MCF 10A (cell line): ENCODE results near the gene SRRM3. TPM values are rescaled to one million over a fixed set of nuclear protein-coding genes. Genes with fewer than 3 reads are reported as not detected.
"Not testable (repeated sequence)": the region's sequence is repeated elsewhere in the genome, so short reads cannot be mapped to it uniquely, and the experiment has no call there.

Source experiments
- BruUV-seq: library from RNA; stranded (reverse); fragments of 400-500 nt; replicated peaks from 2 replicates; lab custom pipeline; 2021; lab: Mats Ljungman, UMichigan
- CTCF ChIA-PET: fragments of 300-600 bp; sonication (Branson Sonifier 250); formaldehyde crosslinking; extraction: SDS; loops from one replicate; lab custom pipeline; 2021; ENCODE audit warnings: antibody characterized with exemption, inconsistent platforms; lab: Yijun Ruan, JAX
- POLR2A ChIA-PET: fragments of 300-600, 350-650 bp; sonication (Branson Sonifier 250); formaldehyde crosslinking; extraction: SDS; loops from one replicate; lab custom pipeline; 2020; ENCODE audit warnings: antibody characterized with exemption, inconsistent platforms; lab: Yijun Ruan, JAX
- DNase-seq: peaks from one replicate; pipeline ENCODE4 v3.0.0-alpha.2; 2018; ENCODE audit not compliant: unreplicated experiment
- H3K27ac Mint-ChIP-seq: one replicate; pipeline ENCODE4 v1.8.0; 2022; ENCODE audit warnings: mild to moderate bottlenecking, low read depth, mixed read lengths; ENCODE audit not compliant: unreplicated experiment
- H3K27me3 Mint-ChIP-seq: one replicate; pipeline ENCODE4 v1.8.0; 2022; ENCODE audit warnings: mixed read lengths; ENCODE audit not compliant: insufficient read depth, unreplicated experiment
- H3K36me3 Mint-ChIP-seq: one replicate; pipeline ENCODE4 v1.8.0; 2022; ENCODE audit warnings: mild to moderate bottlenecking, moderate library complexity, mixed read lengths; ENCODE audit not compliant: insufficient read depth, unreplicated experiment
- H3K4me1 Mint-ChIP-seq: one replicate; pipeline ENCODE4 v1.8.0; 2022; ENCODE audit warnings: mixed read lengths; ENCODE audit not compliant: insufficient read depth, unreplicated experiment
- H3K4me3 Mint-ChIP-seq: one replicate; pipeline ENCODE4 v1.8.0; 2022; ENCODE audit warnings: mild to moderate bottlenecking, moderate library complexity, mixed read lengths; ENCODE audit not compliant: unreplicated experiment
- H3K9me3 Mint-ChIP-seq: one replicate; pipeline ENCODE4 v1.8.0; 2022; ENCODE audit warnings: mixed read lengths; ENCODE audit not compliant: unreplicated experiment
- intact Hi-C: fragments of 100-400 bp; cut with micrococcal nuclease; formaldehyde crosslinking; loops from 2 replicates; pipeline ENCODE4 v1.14.1; 2022
- total RNA-seq: library from RNA; stranded (reverse); gene quantifications from 2 replicates; pipeline ENCODE4 v1.2.3, GENCODE V29; 2022
- TF ChIP-seq, protein P1 (sequence below): fragments of 200-600 bp; IDR thresholded peaks from one replicate; pipeline ENCODE4 v1.8.0; 2022; ENCODE audit warnings: antibody characterized with exemption, mild to moderate bottlenecking; ENCODE audit not compliant: unreplicated experiment

SRRM3 gene
- total RNA-seq, 1 experiment from 2014 or later, result 0.70 TPM

- no TSS peak for BruUV-seq
- H3K4me3 Mint-ChIP-seq, result no peak overlapping the region
- no peaks in the 10 kb centered on the region for H3K27me3 Mint-ChIP-seq
- peak; percentile 29 for DNase-seq
- H3K36me3 Mint-ChIP-seq, result no peaks in the 10 kb centered on the region
- H3K9me3 Mint-ChIP-seq, result no peaks in the 10 kb centered on the region
- H3K4me1 Mint-ChIP-seq, result peaks cover 23% of the 10 kb centered on the region
- intact Hi-C loops, result no loop called here
- POLR2A ChIA-PET, result interaction anchor here (1.5 to 13.3 kb wide), 3 partner anchors 8 to 47 kb away, joined by 6 to 283 read pairs (median 6); partner anchors contain the start of gene HSPB1
- TF ChIP-seq, protein P1, sequence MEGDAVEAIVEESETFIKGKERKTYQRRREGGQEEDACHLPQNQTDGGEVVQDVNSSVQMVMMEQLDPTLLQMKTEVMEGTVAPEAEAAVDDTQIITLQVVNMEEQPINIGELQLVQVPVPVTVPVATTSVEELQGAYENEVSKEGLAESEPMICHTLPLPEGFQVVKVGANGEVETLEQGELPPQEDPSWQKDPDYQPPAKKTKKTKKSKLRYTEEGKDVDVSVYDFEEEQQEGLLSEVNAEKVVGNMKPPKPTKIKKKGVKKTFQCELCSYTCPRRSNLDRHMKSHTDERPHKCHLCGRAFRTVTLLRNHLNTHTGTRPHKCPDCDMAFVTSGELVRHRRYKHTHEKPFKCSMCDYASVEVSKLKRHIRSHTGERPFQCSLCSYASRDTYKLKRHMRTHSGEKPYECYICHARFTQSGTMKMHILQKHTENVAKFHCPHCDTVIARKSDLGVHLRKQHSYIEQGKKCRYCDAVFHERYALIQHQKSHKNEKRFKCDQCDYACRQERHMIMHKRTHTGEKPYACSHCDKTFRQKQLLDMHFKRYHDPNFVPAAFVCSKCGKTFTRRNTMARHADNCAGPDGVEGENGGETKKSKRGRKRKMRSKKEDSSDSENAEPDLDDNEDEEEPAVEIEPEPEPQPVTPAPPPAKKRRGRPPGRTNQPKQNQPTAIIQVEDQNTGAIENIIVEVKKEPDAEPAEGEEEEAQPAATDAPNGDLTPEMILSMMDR, result no peak
- peak overlapping the region; percentile 57 for H3K27ac Mint-ChIP-seq
- CTCF ChIA-PET, result interaction anchor here (0.6 to 15.2 kb wide), 5 partner anchors 13 to 133 kb away, joined by 3 to 232 read pairs (median 53); no protein-coding TSS in a partner anchor
Measured at GRCh38 chr7:76310102-76310957, 108.6 kb downstream of the SRRM3 start.

GRCh38 chr7:76311838-76312237, 110.1 kb downstream of the SRRM3 start:
- DNase-seq, H3K4me3 Mint-ChIP-seq, intact Hi-C loops, H3K36me3 Mint-ChIP-seq, H3K9me3 Mint-ChIP-seq, H3K27ac Mint-ChIP-seq, BruUV-seq, H3K27me3 Mint-ChIP-seq: not testable (repeated sequence)
- peaks cover 18% of the 10 kb centered on the region for H3K4me1 Mint-ChIP-seq
- ChIA-PET CTCF (interaction anchor here (0.7 to 15.2 kb wide), 9 partner anchors 17 to 445 kb away, joined by 3 to 232 read pairs (median 3); no protein-coding TSS in a partner anchor), POLR2A (interaction anchor here (0.7 to 13.3 kb wide), 5 partner anchors 10 to 145 kb away, joined by 3 to 283 read pairs (median 4); partner anchors contain the start of genes HSPB1 and YWHAG)

GRCh38 chr7:76314042-76314721, 112.5 kb downstream of the SRRM3 start:
- Mint-ChIP-seq H3K4me1 (peaks cover 28% of the 10 kb centered on the region), H3K4me3 (no peak overlapping the region), H3K36me3 (no peaks in the 10 kb centered on the region), H3K9me3 (no peaks in the 10 kb centered on the region), H3K27me3 (no peaks in the 10 kb centered on the region), H3K27ac (no peak overlapping the region)
- CTCF ChIA-PET, result interaction anchor here (0.6 to 15.2 kb wide), 38 partner anchors 9 to 999 kb away, joined by 3 to 232 read pairs (median 4); partner anchors contain the start of gene HSPB1
- intact Hi-C loops, result loop anchor here (1.0 kb wide), 2 partner anchors 23 to 136 kb away; no protein-coding TSS in a partner anchor
- POLR2A ChIA-PET, result interaction anchor here (1.0 to 13.3 kb wide), 8 partner anchors 9 to 183 kb away, joined by 3 to 283 read pairs (median 7); partner anchors contain the start of gene YWHAG
- DNase-seq, result peak; percentile 92
- TF ChIP-seq, protein P1, result peak; percentile 100
- no TSS peak for BruUV-seq

DNA sequence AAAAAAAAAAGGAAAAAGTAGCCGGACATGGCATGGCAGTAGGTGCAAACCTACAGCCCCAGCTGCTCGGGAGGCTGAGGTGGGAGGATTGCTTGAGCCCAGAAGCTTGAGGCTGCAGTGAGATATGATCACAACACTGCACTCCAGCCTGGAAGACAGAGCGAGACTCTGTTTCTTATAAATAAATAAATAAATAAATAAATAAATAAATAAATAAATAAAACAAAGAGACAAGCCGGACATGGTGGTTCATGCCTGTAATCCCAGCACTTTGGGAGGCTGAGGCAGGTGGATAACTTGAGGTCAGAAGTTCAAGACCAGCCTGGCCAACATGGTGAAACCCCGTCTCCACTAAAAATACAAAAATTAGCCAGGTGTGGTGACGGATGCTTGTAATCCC, 113.0 kb downstream of the SRRM3 start:
- DNase-seq, H3K36me3 Mint-ChIP-seq, BruUV-seq, H3K4me3 Mint-ChIP-seq, H3K9me3 Mint-ChIP-seq, H3K27me3 Mint-ChIP-seq, H3K27ac Mint-ChIP-seq: not testable (repeated sequence)
- peaks cover 28% of the 10 kb centered on the region for H3K4me1 Mint-ChIP-seq
- intact Hi-C loops, result loop anchor here (1.0 kb wide), 2 partner anchors 23 to 136 kb away; no protein-coding TSS in a partner anchor
- POLR2A ChIA-PET, result interaction anchor here (1.2 to 13.3 kb wide), 8 partner anchors 10 to 184 kb away, joined by 3 to 283 read pairs (median 7); partner anchors contain the start of gene YWHAG
- CTCF ChIA-PET, result interaction anchor here (0.5 to 15.2 kb wide), 20 partner anchors 10 to 998 kb away, joined by 3 to 232 read pairs (median 6); no protein-coding TSS in a partner anchor
